AG09319 (cell line): ENCODE results near the gene CNTN2.

Experiments
- DNase-seq: peaks from one replicate; pipeline ENCODE4 v3.0.0-alpha.2; 2010; ENCODE audit warnings: low read depth; ENCODE audit errors: extremely low read depth
- TF ChIP-seq, protein P1 (sequence below): IDR thresholded peaks from 2 replicates; pipeline ENCODE4 v1.5.1; 2011; ENCODE audit warnings: low read depth, mild to moderate bottlenecking, inconsistent platforms, low read length, moderate library complexity

The CNTN2 gene

DNA sequence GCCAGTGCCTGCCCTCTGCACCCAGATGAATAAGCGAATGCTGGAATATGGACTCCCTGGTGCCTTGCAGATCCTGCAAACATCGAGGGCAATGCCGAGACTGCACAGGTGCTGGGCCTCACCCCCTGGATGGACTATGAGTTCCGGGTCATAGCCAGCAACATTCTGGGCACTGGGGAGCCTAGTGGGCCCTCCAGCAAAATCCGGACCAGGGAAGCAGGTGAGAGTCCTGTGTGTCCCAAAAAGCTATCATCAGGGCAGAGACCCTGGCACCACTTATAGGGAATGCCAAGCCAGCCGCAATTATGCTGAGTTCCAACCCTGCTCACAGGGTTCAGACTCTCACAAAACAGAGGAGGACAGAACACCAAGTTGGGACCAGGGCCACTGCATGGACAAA lies 24.0 kb downstream of the CNTN2 start:
- TF ChIP-seq, protein P1, sequence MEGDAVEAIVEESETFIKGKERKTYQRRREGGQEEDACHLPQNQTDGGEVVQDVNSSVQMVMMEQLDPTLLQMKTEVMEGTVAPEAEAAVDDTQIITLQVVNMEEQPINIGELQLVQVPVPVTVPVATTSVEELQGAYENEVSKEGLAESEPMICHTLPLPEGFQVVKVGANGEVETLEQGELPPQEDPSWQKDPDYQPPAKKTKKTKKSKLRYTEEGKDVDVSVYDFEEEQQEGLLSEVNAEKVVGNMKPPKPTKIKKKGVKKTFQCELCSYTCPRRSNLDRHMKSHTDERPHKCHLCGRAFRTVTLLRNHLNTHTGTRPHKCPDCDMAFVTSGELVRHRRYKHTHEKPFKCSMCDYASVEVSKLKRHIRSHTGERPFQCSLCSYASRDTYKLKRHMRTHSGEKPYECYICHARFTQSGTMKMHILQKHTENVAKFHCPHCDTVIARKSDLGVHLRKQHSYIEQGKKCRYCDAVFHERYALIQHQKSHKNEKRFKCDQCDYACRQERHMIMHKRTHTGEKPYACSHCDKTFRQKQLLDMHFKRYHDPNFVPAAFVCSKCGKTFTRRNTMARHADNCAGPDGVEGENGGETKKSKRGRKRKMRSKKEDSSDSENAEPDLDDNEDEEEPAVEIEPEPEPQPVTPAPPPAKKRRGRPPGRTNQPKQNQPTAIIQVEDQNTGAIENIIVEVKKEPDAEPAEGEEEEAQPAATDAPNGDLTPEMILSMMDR: no peak
- DNase-seq: no peak

DNA sequence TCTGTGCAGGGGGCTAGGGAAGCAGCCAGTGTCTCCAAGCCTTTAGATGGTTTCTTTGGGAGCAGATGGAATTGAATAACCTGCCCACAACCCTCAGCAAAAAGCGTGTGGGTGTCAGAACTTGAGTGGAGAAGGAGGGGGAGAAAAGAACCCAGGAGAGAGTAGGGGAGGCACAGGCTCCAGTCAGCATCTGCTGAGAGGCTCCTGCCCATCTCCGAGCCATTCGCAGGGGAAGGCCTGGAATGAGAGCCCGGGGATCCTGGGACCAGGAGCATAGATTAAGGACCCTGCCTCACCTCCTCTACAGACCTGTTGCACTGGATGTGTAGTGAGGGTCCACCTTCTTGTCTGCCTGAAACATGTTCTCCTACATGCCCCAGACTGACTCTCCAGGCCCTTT lies 25.0 kb downstream of the CNTN2 start:
- DNase-seq: no peak
- TF ChIP-seq, protein P1: no peak

DNA sequence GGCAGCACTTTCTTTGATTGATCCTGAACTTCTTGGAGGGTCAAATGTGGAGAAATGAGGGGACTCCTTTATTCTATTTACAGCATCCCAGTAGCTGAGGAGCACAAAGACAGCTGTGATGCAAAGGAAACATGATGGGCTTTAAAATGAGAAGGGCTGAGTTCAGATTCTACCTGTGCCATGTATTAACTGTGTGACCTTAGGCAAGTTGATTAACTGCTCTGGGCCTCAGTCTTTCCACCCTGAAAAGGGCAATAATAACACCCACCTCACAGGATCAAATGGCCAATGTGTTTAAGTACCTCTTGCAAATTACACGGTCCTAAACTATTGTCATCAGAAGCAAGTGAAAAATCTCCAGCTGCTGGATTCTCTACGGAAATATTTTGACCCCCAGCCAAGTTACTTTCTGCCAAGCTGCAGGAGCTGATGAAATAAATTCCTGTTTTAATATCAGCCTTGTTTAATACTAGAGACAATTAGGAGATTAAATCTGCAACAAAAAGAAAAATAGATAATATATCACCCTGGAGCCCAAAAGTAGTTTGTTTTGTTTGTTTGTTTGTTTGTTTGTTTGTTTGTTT lies 25.5 kb downstream of the CNTN2 start:
- TF ChIP-seq, protein P1: no peak
- DNase-seq: no peak

DNA sequence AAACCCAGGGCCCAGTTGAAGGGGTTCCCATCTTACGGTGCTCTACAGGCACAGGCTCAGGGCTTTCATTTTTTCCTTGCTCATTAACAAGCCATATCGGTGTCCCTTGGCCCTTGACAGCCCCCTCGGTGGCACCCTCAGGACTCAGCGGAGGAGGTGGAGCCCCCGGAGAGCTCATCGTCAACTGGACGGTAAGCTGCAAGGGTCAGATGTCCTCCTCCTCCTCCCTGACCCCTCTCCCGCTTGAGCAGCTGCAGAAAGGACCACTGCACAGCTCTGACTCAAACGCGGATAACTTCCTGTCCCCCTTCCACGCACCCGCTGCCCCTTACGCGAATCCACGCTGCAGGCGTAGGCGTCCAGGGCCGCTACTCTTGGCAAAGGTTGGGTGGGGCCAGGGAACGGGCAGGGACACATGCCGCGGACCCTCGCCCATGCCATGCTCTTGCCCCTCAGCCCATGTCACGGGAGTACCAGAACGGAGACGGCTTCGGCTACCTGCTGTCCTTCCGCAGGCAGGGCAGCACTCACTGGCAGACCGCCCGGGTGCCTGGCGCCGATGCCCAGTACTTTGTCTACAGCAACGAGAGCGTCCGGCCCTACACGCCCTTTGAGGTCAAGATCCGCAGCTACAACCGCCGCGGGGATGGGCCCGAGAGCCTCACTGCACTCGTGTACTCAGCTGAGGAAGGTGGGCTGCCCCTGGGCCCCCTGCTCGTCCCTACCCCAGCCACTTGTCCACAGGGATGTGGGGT lies 26.5 kb downstream of the CNTN2 start:
- TF ChIP-seq, protein P1: no peak
- no peak for DNase-seq

DNA sequence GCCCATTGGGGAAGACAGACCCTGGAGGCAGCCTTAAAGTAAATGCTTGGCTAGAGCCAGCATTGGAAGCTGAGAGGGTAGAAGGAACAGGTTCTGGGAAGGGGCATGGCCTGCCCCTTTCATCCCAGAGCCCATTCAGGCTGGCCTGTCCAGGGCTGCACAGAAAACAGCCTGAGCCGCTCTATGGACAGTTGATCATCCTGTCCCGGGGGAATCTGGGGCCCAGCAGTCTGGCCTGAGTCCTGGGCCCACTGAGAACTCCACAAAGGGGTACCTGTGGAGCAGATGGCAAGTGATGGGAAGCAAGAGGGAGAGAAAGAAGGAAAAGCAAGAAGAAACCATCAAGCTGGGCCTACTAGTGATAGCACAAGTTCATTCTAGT lies 28.0 kb downstream of the CNTN2 start:
- TF ChIP-seq, protein P1: no peak

DNA sequence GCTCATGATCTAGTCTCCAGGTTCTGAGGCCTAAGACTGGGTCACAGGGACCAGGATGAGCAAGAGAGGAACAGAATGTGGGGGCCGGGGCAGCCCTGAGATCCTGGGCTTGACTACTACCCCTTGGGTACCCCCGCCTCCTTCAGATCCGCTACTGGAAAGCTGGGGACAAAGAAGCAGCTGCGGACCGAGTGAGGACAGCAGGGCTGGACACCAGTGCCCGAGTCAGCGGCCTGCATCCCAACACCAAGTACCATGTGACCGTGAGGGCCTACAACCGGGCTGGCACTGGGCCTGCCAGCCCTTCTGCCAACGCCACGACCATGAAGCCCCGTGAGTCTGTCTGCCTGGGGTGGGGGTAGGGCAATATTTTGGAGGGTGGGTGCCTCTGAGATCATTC lies 28.8 kb downstream of the CNTN2 start:
- TF ChIP-seq, protein P1: no peak
- no peak for DNase-seq

More for the DNA sequence above, 28.0 kb downstream of the CNTN2 start:
- no peak for DNase-seq

DNA sequence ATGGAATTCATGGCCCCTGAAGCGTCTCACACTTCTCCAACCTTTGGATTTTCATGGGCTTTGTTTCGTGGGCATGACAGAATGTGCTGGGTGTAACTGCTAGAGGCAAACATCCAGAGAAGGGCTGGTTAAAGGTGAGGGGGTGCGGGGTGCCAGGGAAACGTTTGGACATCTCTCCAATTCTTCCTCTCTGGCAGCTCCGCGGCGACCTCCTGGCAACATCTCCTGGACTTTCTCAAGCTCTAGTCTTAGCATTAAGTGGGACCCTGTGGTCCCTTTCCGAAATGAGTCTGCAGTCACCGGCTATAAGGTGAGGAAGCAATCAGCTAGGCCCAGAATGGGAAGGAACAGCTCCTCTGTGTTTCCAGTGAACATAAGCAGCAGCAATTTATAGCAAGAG lies 29.3 kb downstream of the CNTN2 start:
- DNase-seq: no peak
- TF ChIP-seq, protein P1: no peak
